KMS-11 (cell line): ENCODE data around the gene TAX1BP1.

Experiments
- H2AFZ ChIP-seq: fragments of 200-600 bp; sonication (generic); 2 replicates; pipeline ENCODE4 v1.6.1; 2016; ENCODE audit warnings: antibody characterized with exemption, mixed run types, low read depth
- H3K27ac ChIP-seq: fragments of 200-600 bp; sonication (generic); 2 replicates; pipeline ENCODE4 v1.6.1; 2016; ENCODE audit warnings: mild to moderate bottlenecking, mixed run types
- H3K27me3 ChIP-seq: fragments of 200-600 bp; sonication (generic); 2 replicates; pipeline ENCODE4 v1.6.1; 2017; ENCODE audit warnings: mild to moderate bottlenecking, low read depth, mixed run types, moderate library complexity; ENCODE audit not compliant: insufficient read depth
- H3K36me3 ChIP-seq: fragments of 200-600 bp; sonication (generic); 2 replicates; pipeline ENCODE4 v1.6.1; 2017; ENCODE audit warnings: mild to moderate bottlenecking, mixed run types; ENCODE audit not compliant: insufficient read depth
- H3K4me1 ChIP-seq: fragments of 200-600 bp; sonication (generic); 2 replicates; pipeline ENCODE4 v1.6.1; 2016; ENCODE audit warnings: mild to moderate bottlenecking, low read depth, mixed run types; ENCODE audit not compliant: poor library complexity, severe bottlenecking
- H3K4me2 ChIP-seq: fragments of 200-600 bp; sonication (generic); 2 replicates; pipeline ENCODE4 v1.7.0; 2016; ENCODE audit warnings: mild to moderate bottlenecking, mixed run types
- H3K4me3 ChIP-seq: fragments of 200-600 bp; sonication (generic); IDR thresholded peaks from 2 replicates; pipeline ENCODE4 v1.6.1; 2017; ENCODE audit warnings: low read depth, low read length, mixed read lengths; ENCODE audit not compliant: insufficient read depth
- H3K79me2 ChIP-seq: fragments of 200-600 bp; sonication (generic); 2 replicates; pipeline ENCODE4 v1.6.1; 2016; ENCODE audit warnings: low read depth, mixed run types; ENCODE audit not compliant: insufficient read depth
- H3K9ac ChIP-seq: fragments of 200-600 bp; sonication (generic); 2 replicates; pipeline ENCODE4 v1.6.1; 2016; ENCODE audit warnings: mild to moderate bottlenecking, mixed run types
- H4K20me1 ChIP-seq: fragments of 200-600 bp; sonication (generic); 2 replicates; pipeline ENCODE4 v1.6.1; 2016; ENCODE audit warnings: mild to moderate bottlenecking, mixed run types; ENCODE audit not compliant: insufficient read depth
- CTCF ChIP-seq: fragments of 200-600 bp; sonication (generic); conservative IDR thresholded peaks from 2 replicates; pipeline ENCODE4 v1.6.1; 2017; ENCODE audit warnings: low read depth, mild to moderate bottlenecking, antibody characterized with exemption, low read length, moderate library complexity, mixed read lengths

Gene TAX1BP1

GRCh38 chr7:27871866-27872265 lies 131.9 kb downstream of the TAX1BP1 start:
- Histone ChIP-seq H3K79me2 (no peaks in the 10 kb centered on the region), H2AFZ (no peak overlapping the region), H3K36me3 (peaks cover 2% of the 10 kb centered on the region; the same call in 1 of the 2 replicates), H3K4me3 (no peak overlapping the region), H3K4me1 (peaks cover 3% of the 10 kb centered on the region), H3K9ac (no peak overlapping the region), H3K27ac (no peak overlapping the region), H3K27me3 (no peaks in the 10 kb centered on the region), H4K20me1 (no peaks in the 10 kb centered on the region), H3K4me2 (no peak overlapping the region)
- no peak for TF ChIP-seq CTCF

- Histone ChIP-seq H3K4me2 (no peak overlapping the region), H2AFZ (no peak overlapping the region), H3K27ac (no peak overlapping the region), H3K9ac (no peak overlapping the region), H3K79me2 (no peaks in the 10 kb centered on the region), H3K36me3 (peaks cover 2% of the 10 kb centered on the region; the same call in 1 of the 2 replicates), H3K27me3 (no peaks in the 10 kb centered on the region), H4K20me1 (no peaks in the 10 kb centered on the region), H3K4me3 (no peak overlapping the region), H3K4me1 (no peaks in the 10 kb centered on the region)
- TF ChIP-seq CTCF = no peak
These were observed 132.7 kb downstream of the TAX1BP1 start for GRCh38 chr7:27872356-27873275.

- Histone ChIP-seq H3K4me1 (no peaks in the 10 kb centered on the region), H3K4me2 (no peak overlapping the region), H4K20me1 (no peaks in the 10 kb centered on the region), H3K36me3 (peaks cover 2% of the 10 kb centered on the region; the same call in 1 of the 2 replicates), H3K4me3 (no peak overlapping the region), H2AFZ (no peak overlapping the region), H3K27me3 (no peaks in the 10 kb centered on the region), H3K9ac (no peak overlapping the region), H3K79me2 (no peaks in the 10 kb centered on the region), H3K27ac (no peak overlapping the region)
- TF ChIP-seq CTCF = no peak
These were observed 134.3 kb downstream of the TAX1BP1 start for GRCh38 chr7:27873981-27874957.

GRCh38 chr7:27875061-27875460 lies 135.1 kb downstream of the TAX1BP1 start:
- Histone ChIP-seq H3K36me3 (peaks cover 2% of the 10 kb centered on the region; the same call in 1 of the 2 replicates), H3K79me2 (no peaks in the 10 kb centered on the region), H3K27ac (no peak overlapping the region), H3K9ac (no peak overlapping the region), H3K4me2 (no peak overlapping the region), H3K4me1 (no peaks in the 10 kb centered on the region), H4K20me1 (no peaks in the 10 kb centered on the region), H3K4me3 (no peak overlapping the region), H2AFZ (no peak overlapping the region), H3K27me3 (no peaks in the 10 kb centered on the region)
- no peak for TF ChIP-seq CTCF
